Urinary bladder (tissue), 4 donors: Measurements from ENCODE around the gene TUBB. TPM values are rescaled to one million over a fixed set of nuclear protein-coding genes. Genes with fewer than 3 reads are reported as not detected.
A peak's percentile ranks its signal among the peaks of the same experiment; 100 is the strongest.

Source experiments
- DNase-seq: peaks from one replicate; pipeline ENCODE4 v3.0.0-alpha.2; 2015; ENCODE audit errors: extremely low spot score
- H3K27ac ChIP-seq: one replicate; pipeline ENCODE4 v1.5.1; 2013; ENCODE audit warnings: low read depth, mild to moderate bottlenecking, moderate library complexity
- H3K36me3 ChIP-seq: one replicate; pipeline ENCODE4 v1.6.1; 2013; ENCODE audit warnings: mild to moderate bottlenecking, moderate library complexity; ENCODE audit not compliant: insufficient read depth
- H3K4me1 ChIP-seq: one replicate; pipeline ENCODE4 v1.6.1; 2013; ENCODE audit warnings: mild to moderate bottlenecking, moderate library complexity; ENCODE audit not compliant: insufficient read depth
- H3K4me3 ChIP-seq: one replicate; pipeline ENCODE4 v1.5.1; 2013; ENCODE audit warnings: low read depth, low read length
- WGBS: extraction: QIAGEN DNeasy Blood & Tissue Kit; methylation state at CpG from one replicate; pipeline ENCODE4 v1.1.7; 2013; 5-methylcytosine and 5-hydroxymethylcytosine counted together
- polyA plus RNA-seq: library from polyadenylated mRNA; stranded (reverse); fragments of 200-250 nt; gene quantifications from one replicate; pipeline ENCODE4 v1.2.3, GENCODE V29; 2013
- total RNA-seq: library from RNA; depleted of rRNA; stranded (reverse); fragments of >200 nt; gene quantifications from one replicate; pipeline ENCODE4 v1.2.3, GENCODE V29; 2014
- donor health status: healthy with polysubstance abuse.
- donor health status: healthy.

The TUBB gene
- total and polyA plus RNA-seq, 2 donors: 332 to 376 TPM

GRCh38 chr6:30730601-30731435 is 10.7 kb downstream of the TUBB start:
- no peak for DNase-seq
- no peak overlapping the region for H3K4me3 ChIP-seq
- WGBS: 45% methylated on average over 30 of the region's 30 CpGs

GRCh38 chr6:30732237-30732943 is 12.2 kb downstream of the TUBB start:
- no peak for DNase-seq
- Histone ChIP-seq H3K4me3 (no peak overlapping the region), H3K36me3 (no peaks in the 10 kb centered on the region), H3K27ac (no peak overlapping the region), H3K4me1 (no peaks in the 10 kb centered on the region)
- 92% methylated on average over 12 of the region's 12 CpGs for WGBS

More at GRCh38 chr6:30730601-30731435, 10.7 kb downstream of the TUBB start:
- H3K4me1 ChIP-seq: no peaks in the 10 kb centered on the region
- H3K27ac ChIP-seq: peak overlapping the region; percentile 54
- H3K36me3 ChIP-seq: no peaks in the 10 kb centered on the region

GRCh38 chr6:30735668-30736314 is 15.6 kb downstream of the TUBB start:
- WGBS: 92% methylated on average over 8 of the region's 8 CpGs
- no peak overlapping the region for H3K27ac ChIP-seq
- H3K36me3 ChIP-seq: no peaks in the 10 kb centered on the region
- DNase-seq: no peak
- no peaks in the 10 kb centered on the region for H3K4me1 ChIP-seq
- H3K4me3 ChIP-seq: no peak overlapping the region

- Histone ChIP-seq H3K36me3 (no peaks in the 10 kb centered on the region), H3K4me1 (no peaks in the 10 kb centered on the region), H3K27ac (no peak overlapping the region), H3K4me3 (no peak overlapping the region)
- 82% methylated on average over 6 of the region's 6 CpGs for WGBS
- DNase-seq: no peak
These were observed 18.4 kb downstream of the TUBB start for GRCh38 chr6:30738532-30738931.

- DNase-seq: no peak
- Histone ChIP-seq H3K36me3 (no peaks in the 10 kb centered on the region), H3K27ac (no peak overlapping the region), H3K4me1 (no peaks in the 10 kb centered on the region), H3K4me3 (no peak overlapping the region)
- WGBS: 92% methylated on average over 2 of the region's 2 CpGs
These were observed 20.4 kb downstream of the TUBB start for GRCh38 chr6:30740540-30740870.

GRCh38 chr6:30741063-30741779 is 21.1 kb downstream of the TUBB start:
- Histone ChIP-seq H3K36me3 (no peaks in the 10 kb centered on the region), H3K4me3 (peak overlapping the region; percentile 83), H3K27ac (peak overlapping the region; percentile 92), H3K4me1 (no peaks in the 10 kb centered on the region)
- 67% methylated on average over 8 of the region's 8 CpGs for WGBS
- no peak for DNase-seq

- no peaks in the 10 kb centered on the region for H3K36me3 ChIP-seq
- peak overlapping the region; percentile 83 for H3K4me3 ChIP-seq
- H3K4me1 ChIP-seq: no peaks in the 10 kb centered on the region
- H3K27ac ChIP-seq: peak overlapping the region; percentile 92
- DNase-seq: no peak
- WGBS: 5% methylated on average over 13 of the region's 13 CpGs
These were observed 21.7 kb downstream of the TUBB start for GRCh38 chr6:30741789-30742315.

- whole genome bisulfite sequencing: under 1% methylated on average over 66 of the region's 66 CpGs
- H3K27ac ChIP-seq: peak within 1 kb of the TSS; percentile 92
- H3K4me3 ChIP-seq: peak within 1 kb of the TSS; percentile 83
- H3K36me3 ChIP-seq: no peaks in the 10 kb centered on the region
- no peaks in the 10 kb centered on the region for H3K4me1 ChIP-seq
- DNase-seq: peak; percentile 58
These were observed 22.4 kb downstream of the TUBB start, which contains the start of gene FLOT1 for GRCh38 chr6:30742316-30743098. Gene FLOT1, minus strand, starts transcription at chr6:30742687. Its CDS starts 498 bp downstream, at chr6:30742189.

- Histone ChIP-seq H3K27ac (peak overlapping the region; percentile 91), H3K4me3 (peak overlapping the region; percentile 83), H3K36me3 (no peaks in the 10 kb centered on the region), H3K4me1 (no peaks in the 10 kb centered on the region)
- 2% methylated on average over 55 of the region's 55 CpGs for WGBS
- DNase-seq: no peak
These were observed 23.2 kb downstream of the TUBB start for GRCh38 chr6:30743099-30744053.

GRCh38 chr6:30744054-30744805 is 24.1 kb downstream of the TUBB start, which contains the start of gene IER3:
Gene IER3, minus strand, starts transcription at chr6:30744547. Its CDS starts 29 bp downstream, at chr6:30744518.
- no peaks in the 10 kb centered on the region for H3K36me3 ChIP-seq
- H3K27ac ChIP-seq: peak within 1 kb of the TSS; percentile 91
- peak; percentile 77 for DNase-seq
- peak within 1 kb of the TSS; percentile 83 for H3K4me3 ChIP-seq
- no peaks in the 10 kb centered on the region for H3K4me1 ChIP-seq
- WGBS: under 1% methylated on average over 54 of the region's 54 CpGs

- Histone ChIP-seq H3K4me3 (no peak overlapping the region), H3K4me1 (no peaks in the 10 kb centered on the region), H3K36me3 (no peaks in the 10 kb centered on the region), H3K27ac (peak overlapping the region; percentile 14)
- DNase-seq: no peak
- WGBS: 87% methylated on average over 1 of the region's 1 CpG
These were observed 27.1 kb downstream of the TUBB start for GRCh38 chr6:30747300-30747687.
